Measurements from ENCODE around the gene SCART1. TPM values are rescaled to one million over a fixed set of nuclear protein-coding genes. Genes with fewer than 3 reads are reported as not detected.

The SCART1 gene
- total RNA-seq, 1 donor from 2014 or later = 1.4 TPM

- H3K4me1 Mint-ChIP-seq = no peaks in the 10 kb centered on the region
- peaks cover 5% of the 10 kb centered on the region for H3K36me3 Mint-ChIP-seq (ENCODE audit: low read depth)
- no peak overlapping the region for H3K27ac Mint-ChIP-seq (ENCODE audit: unreplicated experiment)
- H3K9me3 Mint-ChIP-seq = peaks cover 8% of the 10 kb centered on the region
- no peak overlapping the region for H3K4me3 Mint-ChIP-seq
- no peak for DNase-seq (ENCODE audit: low read depth, low spot score)
- no peak for TF ChIP-seq CTCF (conservative IDR thresholded peaks at IDR 0.05)
- no peaks in the 10 kb centered on the region for H3K27me3 Mint-ChIP-seq (ENCODE audit: low read depth)
Measured at GRCh38 chr10:133458021-133458709, 4.4 kb downstream of the SCART1 start.

DNA sequence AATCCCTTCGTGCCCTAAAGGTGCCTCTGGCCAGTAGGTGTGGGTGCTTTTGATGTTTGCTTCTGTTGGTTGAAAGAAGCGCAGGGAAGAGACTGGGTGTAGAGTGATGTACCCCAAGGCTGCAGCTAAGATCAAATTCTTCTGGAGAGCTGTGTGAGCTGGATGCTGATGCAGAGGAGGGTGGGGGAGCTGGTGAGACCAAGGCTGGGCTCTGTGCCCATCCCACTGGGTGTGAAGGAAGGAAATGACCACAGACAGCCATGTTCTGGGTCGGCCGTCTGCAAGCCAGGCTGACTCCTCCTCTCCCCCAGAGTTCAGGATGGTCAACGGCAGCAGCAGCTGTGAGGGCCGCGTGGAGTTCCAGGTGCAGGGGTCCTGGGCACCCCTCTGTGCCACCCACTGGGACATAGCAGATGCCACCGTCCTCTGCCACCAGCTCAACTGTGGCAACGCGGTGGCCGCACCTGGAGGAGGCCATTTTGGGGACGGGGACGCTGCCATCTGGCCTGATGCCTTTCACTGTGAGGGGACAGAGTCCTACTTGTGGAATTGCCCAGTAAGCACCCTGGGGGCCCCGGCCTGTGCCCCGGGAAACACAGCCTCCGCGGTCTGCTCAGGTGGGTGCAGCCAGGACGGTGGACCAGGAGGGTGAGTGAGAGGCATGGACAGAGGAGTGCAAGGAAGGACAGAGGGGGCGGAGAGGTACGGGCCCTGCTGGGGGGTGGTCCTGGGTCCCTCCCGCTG, 5.1 kb downstream of the SCART1 start:
- H3K9me3 Mint-ChIP-seq = peaks cover 14% of the 10 kb centered on the region
- no peaks in the 10 kb centered on the region for H3K27me3 Mint-ChIP-seq (ENCODE audit: low read depth)
- H3K4me3 Mint-ChIP-seq = no peak overlapping the region
- no peak for DNase-seq (ENCODE audit: low read depth, low spot score)
- H3K27ac Mint-ChIP-seq (ENCODE audit: unreplicated experiment) = peak overlapping the region; percentile 62
- no peak for TF ChIP-seq CTCF (conservative IDR thresholded peaks at IDR 0.05)
- H3K4me1 Mint-ChIP-seq = no peaks in the 10 kb centered on the region
- peaks cover 6% of the 10 kb centered on the region for H3K36me3 Mint-ChIP-seq (ENCODE audit: low read depth)

GRCh38 chr10:133459454-133460207, 5.9 kb downstream of the SCART1 start:
- H3K36me3 Mint-ChIP-seq (ENCODE audit: low read depth) = peaks cover 10% of the 10 kb centered on the region
- TF ChIP-seq CTCF (conservative IDR thresholded peaks at IDR 0.05) = no peak
- no peak overlapping the region for H3K27ac Mint-ChIP-seq (ENCODE audit: unreplicated experiment)
- no peak for DNase-seq (ENCODE audit: low read depth, low spot score)
- no peaks in the 10 kb centered on the region for H3K4me1 Mint-ChIP-seq
- no peaks in the 10 kb centered on the region for H3K27me3 Mint-ChIP-seq (ENCODE audit: low read depth)
- peaks cover 17% of the 10 kb centered on the region for H3K9me3 Mint-ChIP-seq
- H3K4me3 Mint-ChIP-seq = no peak overlapping the region

DNA sequence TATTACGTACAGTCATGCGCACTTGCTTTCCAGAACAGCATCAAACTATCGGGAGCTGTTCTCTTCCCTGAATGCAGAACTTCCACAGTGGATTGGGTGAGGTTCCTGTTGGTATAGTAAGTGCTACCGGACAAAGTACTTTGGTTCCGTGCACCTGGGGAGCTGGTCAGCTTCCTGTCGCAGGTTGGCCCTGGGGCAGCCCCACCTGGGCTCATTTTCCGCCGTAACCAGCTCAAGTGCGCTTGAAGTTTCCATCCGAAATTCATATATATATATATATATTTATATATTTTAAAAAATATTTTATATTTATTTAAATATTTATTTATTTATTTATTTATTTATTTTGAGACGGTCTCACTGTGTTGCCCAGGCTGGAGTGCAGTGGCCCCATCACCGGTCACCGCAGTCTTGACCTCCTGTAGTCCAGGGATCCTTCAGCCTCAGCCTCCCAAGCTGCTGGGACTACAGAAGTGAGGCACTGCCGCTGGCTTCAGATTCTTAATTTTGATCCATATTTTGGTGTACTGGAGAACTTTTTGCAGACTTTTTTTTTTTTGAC, 6.5 kb downstream of the SCART1 start:
- no peaks in the 10 kb centered on the region for H3K27me3 Mint-ChIP-seq (ENCODE audit: low read depth)
- H3K4me1 Mint-ChIP-seq = no peaks in the 10 kb centered on the region
- TF ChIP-seq CTCF (conservative IDR thresholded peaks at IDR 0.05) = no peak
- H3K27ac Mint-ChIP-seq (ENCODE audit: unreplicated experiment) = no peak overlapping the region
- peaks cover 17% of the 10 kb centered on the region for H3K9me3 Mint-ChIP-seq
- no peak overlapping the region for H3K4me3 Mint-ChIP-seq
- peaks cover 10% of the 10 kb centered on the region for H3K36me3 Mint-ChIP-seq (ENCODE audit: low read depth)
- DNase-seq (ENCODE audit: low read depth, low spot score) = no peak

- Mint-ChIP-seq H3K36me3 (ENCODE audit: low read depth) (peaks cover 10% of the 10 kb centered on the region), H3K4me3 (no peak overlapping the region), H3K27me3 (ENCODE audit: low read depth) (no peaks in the 10 kb centered on the region), H3K27ac (ENCODE audit: unreplicated experiment) (no peak overlapping the region), H3K4me1 (no peaks in the 10 kb centered on the region), H3K9me3 (peaks cover 17% of the 10 kb centered on the region)
- TF ChIP-seq CTCF (conservative IDR thresholded peaks at IDR 0.05) = no peak
- no peak for DNase-seq (ENCODE audit: low read depth, low spot score)
Measured at GRCh38 chr10:133461027-133461426, 7.3 kb downstream of the SCART1 start.

All from neural crest cell (in vitro differentiated cells).